HG03280 (cell line): ENCODE results near the gene ARF6.
"Not testable (repeated sequence)": the region's sequence is repeated elsewhere in the genome, so short reads cannot be mapped to it uniquely, and the experiment has no call there.

Source experiments
- ATAC-seq: cut with Tn5 transposase; IDR thresholded peaks from one replicate; pipeline ENCODE4 v1.9.1; 2021; ENCODE audit warnings: mild to moderate bottlenecking, moderate library complexity; ENCODE audit not compliant: unreplicated experiment

The ARF6 gene

DNA sequence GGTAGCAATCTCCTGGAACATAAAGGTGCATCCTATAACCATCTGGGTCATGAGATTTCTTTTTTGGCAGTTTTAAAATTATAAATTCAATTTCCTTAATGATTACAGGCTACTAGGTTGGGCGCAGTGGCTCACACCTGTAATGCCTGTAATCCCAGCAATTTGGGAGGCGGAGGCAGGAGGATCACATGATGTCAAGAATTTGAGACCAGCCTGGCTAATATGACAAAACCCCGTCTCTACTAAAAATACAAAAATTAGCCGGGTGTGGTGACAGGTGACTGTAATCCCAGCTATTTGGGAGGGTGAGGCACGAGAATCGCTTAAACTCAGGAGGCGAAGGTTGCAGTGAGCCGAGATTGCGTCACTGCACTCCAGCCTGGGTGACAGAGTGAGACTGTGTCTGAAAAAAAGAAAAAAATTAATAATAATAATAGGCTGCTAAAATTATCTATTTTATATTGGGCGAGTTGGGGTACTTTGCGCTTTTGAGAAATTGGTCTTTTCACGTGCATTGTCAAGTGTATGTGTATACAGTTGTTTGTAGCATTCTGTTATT is 17.2 kb upstream of the ARF6 start:
- no peak for ATAC-seq

DNA sequence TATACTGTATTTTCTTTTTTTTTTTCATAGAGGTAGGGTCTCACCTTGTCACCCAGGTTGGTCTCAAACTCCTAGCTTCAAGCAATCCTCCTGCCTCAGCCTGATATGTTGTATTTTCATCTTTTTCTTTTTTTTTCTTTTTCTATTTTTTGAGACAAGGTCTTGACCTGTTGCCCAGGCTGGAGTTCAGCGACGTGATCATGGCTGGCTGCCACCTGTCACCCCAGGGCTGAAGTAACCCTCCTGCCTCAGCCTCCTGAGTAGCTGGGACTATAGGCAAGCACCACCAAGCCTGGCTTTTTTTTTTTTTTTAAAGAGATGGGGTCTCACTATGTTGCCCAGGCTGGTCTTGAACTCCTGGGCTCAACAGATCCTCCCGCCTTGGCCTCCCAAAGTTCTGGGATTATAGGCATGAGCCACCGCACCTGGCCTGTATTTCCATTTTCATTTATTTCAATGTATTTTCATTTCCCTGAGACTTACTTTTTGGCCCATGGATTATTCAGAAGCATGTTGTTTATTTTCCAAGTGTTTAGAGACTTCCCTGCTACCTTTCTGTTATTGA is 16.2 kb upstream of the ARF6 start:
- no peak for ATAC-seq

DNA sequence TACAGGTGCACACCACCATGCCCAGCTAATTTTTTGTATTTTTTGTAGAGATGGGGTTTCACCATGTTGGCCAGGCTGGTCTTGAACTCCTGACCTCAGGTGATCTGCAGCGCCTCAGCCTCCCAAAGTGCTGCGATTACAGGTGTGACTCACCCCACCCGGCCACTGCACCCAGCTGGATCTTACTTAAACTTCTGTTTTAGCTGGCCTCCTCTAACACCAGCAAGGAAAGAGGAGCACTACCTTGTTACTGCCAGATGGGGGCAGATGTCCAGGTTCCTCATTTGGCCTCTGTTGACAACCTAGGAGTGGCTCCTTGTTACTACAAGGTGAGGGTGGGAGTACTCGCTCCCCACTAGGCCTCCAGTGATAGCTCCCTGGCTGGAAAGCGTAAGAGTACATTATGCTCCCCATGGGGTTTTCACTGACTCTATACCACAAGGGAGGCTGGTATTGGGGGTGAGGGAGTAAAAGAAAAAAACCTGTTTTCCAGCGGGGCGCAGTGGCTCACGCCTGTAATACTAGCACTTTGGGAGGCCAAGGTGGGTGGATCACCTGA is 13.2 kb upstream of the ARF6 start:
- peak; percentile 88 for ATAC-seq

DNA sequence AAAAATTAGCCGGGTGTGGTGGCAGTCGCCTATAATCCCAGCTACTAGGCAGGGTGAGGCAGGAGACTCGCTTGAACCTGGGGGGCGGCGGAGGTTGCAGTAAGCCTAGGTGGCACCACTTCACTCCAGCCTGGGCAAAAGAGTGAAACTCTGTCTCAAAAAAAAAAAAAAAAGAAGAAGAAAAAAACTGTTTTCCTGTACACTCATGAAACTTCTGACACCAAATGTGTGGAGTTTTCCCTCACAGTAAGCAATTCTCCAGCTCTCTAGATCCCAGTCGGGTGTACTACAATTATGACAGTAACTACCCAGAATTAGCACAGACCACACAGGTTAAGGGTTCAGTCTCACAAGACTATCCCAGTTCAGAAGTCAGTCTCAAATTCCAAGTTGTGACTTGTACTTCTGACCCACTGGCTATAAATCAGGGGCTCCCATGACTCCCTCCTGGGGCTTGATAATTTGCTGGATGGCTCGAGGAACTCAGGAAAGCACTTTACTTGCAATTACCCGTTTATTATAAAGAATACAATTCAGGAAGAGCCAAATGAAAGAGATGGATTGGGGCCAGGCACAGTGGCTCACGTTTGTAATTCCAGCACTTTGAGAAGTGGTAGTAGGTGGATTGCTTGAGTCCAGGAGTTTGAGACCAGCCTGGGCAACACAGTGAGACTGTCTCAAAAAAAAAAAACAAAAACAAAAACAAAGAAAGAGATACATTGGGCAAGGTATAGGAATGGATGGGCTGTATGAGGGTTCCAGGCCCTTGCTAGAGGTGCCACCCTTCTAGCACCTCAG is 12.4 kb upstream of the ARF6 start:
- ATAC-seq = no peak

DNA sequence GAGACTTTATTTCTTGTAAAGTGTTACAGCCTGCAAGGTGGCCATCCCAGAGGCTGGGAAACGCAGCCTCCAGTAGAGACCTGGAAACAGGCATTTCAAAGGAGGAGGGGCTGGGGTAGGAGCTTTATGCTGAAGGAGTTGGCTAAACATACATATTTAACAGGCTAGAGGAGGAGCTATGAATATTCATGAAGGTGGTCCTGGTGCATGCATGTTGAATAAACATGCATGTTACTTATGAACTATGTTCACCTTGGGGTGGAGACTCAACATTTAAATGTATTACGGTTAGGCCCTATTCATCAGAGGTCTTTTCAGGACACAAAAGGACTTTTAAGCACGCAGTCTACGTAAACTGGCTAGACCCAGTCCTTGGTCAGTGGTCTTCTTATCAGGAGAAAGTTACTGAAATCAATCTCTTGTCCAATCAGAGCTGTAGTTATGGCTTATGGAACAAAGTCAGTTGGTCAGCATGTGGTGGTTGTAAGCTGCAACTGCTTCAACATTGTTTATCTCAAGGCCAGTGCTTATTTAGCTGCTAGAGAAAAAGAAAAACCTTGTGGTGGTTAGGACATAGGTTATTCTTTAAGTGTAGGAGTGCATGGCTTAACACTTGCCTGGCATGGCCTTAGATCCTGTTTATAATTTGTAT is 11.4 kb upstream of the ARF6 start:
- ATAC-seq = no peak

DNA sequence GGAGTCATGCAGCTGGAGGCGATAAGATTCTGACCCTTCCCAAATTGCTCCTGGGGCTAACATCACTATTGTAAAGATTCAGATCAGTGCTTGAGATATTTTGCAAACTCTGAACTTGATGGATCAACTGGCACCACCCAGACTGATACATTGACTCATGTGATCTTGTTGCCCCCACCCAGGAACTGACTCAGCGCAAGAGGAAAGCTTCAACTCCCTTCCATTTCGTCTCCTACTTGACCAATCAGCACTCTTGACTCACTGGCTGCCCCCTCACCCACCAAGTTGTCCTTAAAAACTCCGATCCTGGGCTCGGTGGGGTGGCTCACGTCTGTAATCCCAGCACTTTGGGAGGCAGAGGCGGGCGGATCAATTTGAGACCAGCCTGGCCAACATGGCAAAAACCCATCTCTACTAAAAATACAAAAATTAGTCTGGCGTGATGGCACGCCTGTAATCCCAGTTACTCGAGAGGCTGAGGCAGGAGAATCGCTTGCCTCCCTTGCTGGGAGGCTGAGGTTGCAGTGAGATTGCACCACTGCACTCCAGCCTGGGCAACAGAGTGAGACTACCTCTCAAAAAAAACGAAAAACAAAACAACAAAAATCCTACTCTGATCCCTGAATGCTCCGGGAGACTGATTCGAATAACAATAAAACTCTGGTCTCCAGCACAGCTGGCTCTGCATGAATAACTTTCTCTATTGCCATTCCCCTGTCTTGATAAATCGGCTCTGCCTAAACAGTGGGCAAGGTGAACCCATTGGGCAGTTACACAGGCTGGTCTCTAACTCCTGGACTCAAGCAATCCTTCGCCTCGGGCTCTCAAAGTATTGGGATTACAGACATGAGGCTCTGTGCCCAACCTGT is 9.8 kb upstream of the ARF6 start:
- no peak for ATAC-seq

DNA sequence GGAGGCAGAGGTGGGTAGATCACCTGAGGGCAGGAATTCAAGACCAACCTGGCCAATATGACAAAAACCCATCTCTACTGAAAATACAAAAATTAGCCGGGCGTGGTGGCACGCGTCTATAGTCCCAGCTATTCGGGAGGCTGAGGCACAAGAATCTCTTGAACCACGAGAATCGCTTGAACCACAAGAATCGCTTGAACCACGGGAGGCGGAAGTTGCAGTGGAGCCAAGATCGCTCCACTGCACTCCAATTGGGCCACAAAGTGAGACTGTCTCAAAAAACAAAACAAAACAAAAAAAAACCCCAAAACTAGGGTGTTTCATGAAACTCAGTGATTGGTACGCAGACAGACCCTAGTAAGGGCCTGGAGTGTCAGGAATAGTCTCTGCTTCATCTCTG is 6.4 kb upstream of the ARF6 start:
- no peak for ATAC-seq

DNA sequence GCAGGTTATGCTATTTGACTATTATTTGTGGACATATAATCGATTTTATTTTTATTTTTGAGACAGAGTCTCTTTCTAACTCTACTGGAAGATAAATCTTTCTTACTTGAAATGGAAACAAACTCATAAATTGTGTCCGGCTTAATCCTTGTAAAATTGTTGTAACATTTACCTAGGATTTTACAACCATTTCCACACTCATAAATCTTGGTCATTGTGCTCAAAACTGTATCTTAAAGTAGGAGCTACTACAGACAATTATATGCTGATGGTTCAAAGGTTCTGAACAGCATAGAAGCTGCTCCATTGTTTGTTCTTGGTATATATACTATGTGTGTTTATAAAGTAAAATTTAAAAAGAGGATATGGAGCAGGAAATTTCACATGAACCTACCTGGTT is 4.6 kb upstream of the ARF6 start:
- no peak for ATAC-seq

DNA sequence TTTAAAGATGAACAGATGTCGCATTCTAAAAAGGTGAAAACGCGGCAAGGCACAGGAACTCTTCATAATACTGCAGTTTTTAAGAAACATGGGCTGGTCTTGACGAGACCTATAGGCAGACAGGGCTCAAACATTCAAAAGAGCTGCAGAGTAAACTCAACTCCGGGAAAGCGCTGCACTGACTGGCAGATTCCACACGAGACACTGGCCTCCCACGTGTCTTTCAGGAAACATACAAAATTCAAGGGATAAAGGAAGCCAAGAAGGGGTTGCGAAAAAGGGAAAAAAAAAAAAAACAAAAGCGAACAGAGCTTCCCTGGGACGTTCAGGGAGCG is 614 bp upstream of the ARF6 start:
- peak; percentile 33 for ATAC-seq

DNA sequence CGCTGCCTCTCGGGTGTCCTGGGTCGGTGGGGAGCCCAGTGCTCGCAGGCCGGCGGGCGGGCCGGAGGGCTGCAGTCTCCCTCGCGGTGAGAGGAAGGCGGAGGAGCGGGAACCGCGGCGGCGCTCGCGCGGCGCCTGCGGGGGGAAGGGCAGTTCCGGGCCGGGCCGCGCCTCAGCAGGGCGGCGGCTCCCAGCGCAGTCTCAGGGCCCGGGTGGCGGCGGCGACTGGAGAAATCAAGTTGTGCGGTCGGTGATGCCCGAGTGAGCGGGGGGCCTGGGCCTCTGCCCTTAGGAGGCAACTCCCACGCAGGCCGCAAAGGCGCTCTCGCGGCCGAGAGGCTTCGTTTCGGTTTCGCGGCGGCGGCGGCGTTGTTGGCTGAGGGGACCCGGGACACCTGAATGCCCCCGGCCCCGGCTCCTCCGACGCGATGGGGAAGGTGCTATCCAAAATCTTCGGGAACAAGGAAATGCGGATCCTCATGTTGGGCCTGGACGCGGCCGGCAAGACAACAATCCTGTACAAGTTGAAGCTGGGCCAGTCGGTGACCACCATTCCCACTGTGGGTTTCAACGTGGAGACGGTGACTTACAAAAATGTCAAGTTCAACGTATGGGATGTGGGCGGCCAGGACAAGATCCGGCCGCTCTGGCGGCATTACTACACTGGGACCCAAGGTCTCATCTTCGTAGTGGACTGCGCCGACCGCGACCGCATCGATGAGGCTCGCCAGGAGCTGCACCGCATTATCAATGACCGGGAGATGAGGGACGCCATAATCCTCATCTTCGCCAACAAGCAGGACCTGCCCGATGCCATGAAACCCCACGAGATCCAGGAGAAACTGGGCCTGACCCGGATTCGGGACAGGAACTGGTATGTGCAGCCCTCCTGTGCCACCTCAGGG is 679 bp downstream of the ARF6 start:
- ATAC-seq = peak; percentile 37

DNA sequence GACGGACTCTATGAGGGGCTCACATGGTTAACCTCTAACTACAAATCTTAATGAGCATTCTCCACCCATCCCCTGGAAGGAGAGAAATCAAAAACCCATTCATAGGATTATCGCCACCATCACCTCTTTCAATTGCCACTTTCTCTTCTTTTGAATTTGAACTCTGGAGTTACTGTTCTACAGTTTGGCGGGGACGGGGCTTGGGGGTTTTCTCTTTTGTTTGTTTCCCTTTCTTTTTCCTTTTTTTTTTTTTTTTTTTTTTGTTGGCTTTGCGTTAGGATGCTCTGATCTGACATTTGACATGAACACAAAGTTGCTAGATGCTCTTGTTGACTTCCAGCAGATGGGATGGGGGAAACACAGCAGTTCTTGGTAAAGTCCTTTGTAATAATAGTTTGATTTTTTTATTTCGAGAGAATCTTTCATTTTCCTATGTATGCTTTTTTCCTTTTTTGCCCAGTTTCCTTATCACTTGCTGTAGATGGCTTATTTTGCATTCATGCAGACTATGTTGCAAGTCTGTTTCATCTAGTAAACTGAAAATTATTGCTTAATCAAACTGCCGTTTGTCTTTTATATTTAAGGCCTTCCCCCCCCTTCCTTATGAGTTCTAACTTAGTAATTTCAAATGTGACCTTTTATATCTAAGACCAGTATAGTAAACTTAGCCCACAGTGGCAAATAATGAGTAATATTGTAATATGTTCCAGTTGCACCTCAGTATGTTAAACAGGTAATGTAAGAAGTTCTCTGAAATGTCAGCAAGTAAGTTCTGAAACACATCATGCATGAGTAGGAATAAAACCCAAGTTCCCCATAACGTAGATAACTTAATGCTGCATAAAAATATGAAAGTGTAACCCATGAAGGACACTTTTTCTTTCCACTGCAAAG is 1.6 kb downstream of the ARF6 start:
- not testable (repeated sequence) for ATAC-seq

DNA sequence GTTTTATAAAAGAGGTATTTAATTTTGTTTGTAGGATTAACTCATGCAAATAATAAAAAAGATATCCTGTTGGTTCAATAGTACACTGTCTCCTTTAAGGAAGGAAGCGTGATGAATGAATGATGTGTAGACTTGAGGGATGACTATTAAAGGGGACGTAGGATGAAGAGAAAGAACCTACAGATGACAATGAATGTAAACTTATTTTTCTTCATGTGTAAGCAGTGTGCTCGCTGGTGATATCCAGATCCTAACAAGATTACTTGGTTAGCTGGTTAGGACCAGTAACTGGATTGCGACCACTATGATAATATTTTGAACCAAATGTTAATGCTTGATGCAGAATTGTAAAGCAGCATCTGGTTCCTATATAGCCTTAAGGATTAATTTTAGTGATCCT is 2.6 kb downstream of the ARF6 start:
- ATAC-seq = no peak

DNA sequence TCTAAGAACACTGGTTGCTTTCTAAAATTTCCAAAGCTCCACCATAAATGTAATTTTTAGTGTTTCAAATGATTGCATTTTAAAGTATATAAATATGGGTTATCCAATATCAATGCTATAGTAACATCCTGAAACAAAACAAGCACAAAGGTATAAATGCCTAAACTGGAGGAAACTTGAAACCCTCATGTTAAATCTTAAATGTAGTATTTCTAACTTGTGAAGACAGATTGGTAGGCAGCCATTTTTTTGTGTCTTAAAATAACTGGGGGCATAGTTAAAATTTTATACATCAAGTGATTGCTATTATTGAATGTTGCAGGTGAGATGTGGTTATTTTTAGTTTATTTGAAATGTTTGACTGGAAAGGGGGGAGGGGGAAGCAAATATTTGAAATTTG is 3.4 kb downstream of the ARF6 start:
- ATAC-seq = not testable (repeated sequence)

DNA sequence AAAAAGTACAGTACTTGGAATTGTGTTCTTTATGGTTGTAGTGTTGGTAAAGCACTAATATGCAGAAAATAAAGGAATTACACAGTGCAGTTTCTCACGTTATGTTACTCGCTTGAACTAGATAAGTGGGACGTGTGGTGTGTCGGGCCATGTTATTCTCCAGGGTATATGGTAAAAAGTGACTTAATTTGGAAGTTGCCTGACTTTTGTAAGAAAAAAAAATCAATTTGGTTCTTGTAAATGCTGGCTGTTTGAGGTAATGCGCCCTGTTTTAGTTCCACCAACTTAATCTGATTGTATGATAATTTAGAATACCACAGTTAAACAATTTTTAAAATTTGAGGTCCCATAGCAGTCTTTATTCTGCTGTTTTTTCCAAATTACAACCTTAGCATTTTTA is 4.1 kb downstream of the ARF6 start:
- ATAC-seq = no peak

DNA sequence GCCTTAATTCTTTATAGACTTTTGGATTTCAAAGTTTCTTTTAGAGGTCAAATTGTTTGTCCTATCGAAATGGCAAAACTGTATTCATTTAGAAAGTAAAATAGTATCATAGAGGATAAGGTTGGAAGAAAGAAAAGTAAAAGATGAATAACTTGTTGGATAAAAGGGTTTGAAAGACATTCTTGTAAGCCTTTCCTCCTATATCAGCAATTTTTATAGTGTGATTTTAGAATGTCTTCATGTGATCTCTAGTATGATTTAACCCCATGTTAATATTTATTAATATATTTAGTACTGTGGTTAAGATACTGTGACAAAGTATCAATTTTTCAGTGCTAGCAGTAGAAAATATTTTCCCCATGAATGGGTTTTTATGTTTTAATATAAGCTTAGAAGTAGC is 4.5 kb downstream of the ARF6 start:
- ATAC-seq = no peak

DNA sequence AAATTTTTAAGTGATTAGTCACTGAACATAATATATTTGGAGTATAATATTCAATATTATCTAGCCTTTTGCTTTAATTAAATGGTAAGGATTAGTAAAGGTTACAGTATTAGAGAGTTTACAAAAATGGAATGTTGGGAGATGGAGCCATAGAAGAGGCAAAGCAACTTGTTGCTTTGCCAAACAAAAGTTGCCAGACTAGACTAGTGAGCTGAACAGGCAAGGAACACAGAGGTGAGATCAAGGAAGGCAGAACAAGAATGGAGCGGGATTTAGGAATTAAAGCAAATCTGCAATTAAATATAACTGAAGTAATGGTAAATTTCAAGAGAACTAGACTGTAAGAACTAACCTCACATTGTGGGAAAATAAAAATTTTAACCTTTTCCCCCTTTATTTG is 5.1 kb downstream of the ARF6 start:
- no peak for ATAC-seq

DNA sequence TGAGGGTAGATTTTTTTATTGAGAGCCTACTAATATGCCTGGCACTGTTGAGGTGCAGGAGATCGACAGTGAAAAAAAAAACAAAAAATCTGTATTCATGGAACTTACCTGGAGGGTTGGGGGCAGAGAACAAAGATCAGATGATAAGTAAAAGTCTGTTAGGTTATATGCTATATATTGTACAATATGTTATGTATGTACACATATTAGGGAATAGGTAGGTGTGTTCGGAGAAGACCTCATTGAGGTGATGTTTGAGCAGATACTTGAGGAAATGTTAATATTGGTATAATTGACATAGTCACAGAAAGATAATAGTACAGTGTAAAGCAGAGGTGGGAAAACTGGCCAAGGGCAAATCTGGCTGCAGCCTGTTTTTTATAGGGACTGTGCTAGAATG is 5.6 kb downstream of the ARF6 start:
- no peak for ATAC-seq

DNA sequence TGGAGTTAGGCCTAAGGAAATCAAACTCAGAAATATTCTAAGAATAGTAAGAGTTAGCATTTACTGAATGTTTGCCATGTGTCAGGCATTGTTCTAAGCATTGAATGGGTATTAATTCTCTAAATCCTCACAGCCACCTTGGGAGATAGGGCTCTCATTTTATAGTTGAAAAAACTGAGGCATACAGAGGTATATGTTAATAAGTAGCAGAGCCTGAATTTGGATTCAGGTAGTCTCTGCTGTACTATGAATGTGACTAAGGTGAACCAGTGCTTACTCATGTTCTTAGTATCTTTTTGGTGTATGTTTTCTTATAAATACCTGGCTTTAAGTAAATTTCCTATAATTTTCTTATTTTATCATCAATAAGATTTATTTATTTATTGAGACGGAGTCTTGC is 8.1 kb downstream of the ARF6 start:
- no peak for ATAC-seq

DNA sequence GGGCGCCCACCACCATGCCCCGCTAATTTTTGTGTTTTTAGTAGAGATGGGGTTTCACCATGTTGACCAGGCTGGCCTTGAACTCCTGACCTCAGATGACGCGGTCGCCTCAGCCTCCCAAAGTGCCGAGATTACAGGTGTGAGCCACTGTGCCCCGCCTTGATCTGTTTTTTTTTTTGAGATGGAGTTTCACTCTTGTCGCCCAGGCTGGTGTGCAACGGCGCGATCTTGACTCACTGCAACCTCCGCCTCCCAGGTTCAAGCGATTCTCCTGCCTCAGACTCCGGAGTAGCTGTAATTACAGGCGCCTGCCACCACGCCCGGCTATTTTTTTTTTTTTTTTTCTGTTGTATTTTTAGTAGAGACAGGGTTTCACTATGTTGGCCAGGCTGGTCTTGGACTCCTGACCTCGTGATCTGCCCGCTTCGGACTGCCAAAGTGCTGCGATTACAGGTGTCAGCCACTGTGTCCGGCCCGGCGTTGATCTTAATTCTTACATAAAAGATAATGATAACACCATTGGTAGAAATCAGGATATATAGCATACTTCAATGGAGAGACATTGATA is 9.9 kb downstream of the ARF6 start:
- ATAC-seq = not testable (repeated sequence)
